Astrocyte of the cerebellum (primary cell): ENCODE data around the gene NUDCD3.

Experiments used
- DNase-seq: peaks from one replicate; pipeline ENCODE4 v3.0.0-alpha.2; 2011; ENCODE audit warnings: low read depth
- H3K4me3 ChIP-seq: 2 replicates; pipeline ENCODE4 v1.5.1; 2011; ENCODE audit warnings: mild to moderate bottlenecking, low read depth, low read length, moderate library complexity
- in situ Hi-C: cut with HindIII; loops from 2 replicates; pipeline ENCODE4 v1.10.0; 2017; ENCODE audit warnings: low sequenced_read_pairs
- TF ChIP-seq, protein P1 (sequence below): IDR thresholded peaks from 2 replicates; pipeline ENCODE4 v1.5.1; 2012; ENCODE audit warnings: low read length, low read depth, moderate library complexity, mild to moderate bottlenecking; ENCODE audit errors: missing control alignments

NUDCD3 gene

DNA sequence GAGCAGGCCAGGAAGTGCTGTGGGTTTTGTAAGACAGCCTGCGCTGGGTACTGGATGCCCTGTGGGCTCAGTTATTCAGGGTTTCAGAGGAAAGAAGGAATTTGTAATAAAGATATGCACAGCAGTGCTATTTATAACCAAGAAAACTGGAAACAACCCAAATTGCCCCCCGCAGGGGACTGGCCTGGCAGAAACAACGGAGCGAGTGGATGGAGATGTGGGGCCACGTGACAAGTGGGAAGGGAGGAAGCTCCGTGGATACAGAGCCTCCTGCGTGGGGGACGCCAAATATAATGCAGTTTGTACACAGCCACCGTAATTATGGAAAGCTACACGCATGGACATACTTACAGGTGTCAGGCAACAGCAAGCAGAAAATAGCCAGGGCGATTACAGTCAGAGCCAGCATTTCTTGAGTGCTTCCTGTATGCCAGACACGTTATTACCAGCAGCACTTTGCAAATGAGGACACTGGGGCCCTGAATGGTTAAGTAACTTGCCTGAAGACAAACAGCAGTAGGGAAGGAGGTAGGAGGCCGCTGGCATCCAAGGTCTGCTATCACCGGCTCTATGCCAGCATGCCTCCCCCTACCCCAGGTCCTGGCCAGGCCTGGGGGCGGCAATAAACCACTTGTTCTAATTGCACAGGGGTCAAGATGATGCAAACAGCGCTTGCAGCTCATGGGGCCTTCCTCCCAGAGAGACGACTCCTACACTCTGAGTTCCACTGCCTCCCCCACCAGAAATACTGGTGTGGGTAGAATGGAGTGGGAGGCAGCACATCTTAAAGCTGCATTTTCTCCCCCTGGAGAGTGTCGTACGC, 156.3 kb downstream of the NUDCD3 start:
- TF ChIP-seq, protein P1, sequence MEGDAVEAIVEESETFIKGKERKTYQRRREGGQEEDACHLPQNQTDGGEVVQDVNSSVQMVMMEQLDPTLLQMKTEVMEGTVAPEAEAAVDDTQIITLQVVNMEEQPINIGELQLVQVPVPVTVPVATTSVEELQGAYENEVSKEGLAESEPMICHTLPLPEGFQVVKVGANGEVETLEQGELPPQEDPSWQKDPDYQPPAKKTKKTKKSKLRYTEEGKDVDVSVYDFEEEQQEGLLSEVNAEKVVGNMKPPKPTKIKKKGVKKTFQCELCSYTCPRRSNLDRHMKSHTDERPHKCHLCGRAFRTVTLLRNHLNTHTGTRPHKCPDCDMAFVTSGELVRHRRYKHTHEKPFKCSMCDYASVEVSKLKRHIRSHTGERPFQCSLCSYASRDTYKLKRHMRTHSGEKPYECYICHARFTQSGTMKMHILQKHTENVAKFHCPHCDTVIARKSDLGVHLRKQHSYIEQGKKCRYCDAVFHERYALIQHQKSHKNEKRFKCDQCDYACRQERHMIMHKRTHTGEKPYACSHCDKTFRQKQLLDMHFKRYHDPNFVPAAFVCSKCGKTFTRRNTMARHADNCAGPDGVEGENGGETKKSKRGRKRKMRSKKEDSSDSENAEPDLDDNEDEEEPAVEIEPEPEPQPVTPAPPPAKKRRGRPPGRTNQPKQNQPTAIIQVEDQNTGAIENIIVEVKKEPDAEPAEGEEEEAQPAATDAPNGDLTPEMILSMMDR: no peak
- DNase-seq: peak; percentile 26
- in situ Hi-C loops: no loop called here
- H3K4me3 ChIP-seq: no peak overlapping the region

DNA sequence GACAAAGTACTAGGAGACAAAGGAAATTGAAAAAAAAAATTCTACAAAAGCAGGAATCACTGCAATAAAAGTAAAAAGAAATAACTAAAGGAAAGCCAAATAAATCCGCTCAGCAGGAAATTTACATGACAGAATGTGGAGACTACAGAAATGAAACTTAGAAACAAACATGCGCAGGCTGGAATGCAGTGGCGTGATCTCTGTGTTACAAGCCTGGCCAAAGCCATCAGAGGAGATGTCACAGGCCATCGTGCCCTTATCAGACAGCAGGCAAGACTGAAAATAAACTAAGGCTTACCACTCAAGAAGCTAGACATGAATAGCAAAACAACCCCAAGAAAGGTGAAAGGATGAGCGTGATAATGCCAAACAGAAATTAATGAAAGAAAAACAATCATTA, 158.8 kb downstream of the NUDCD3 start:
- DNase-seq: no peak
- H3K4me3 ChIP-seq: no peak overlapping the region
- in situ Hi-C loops: no loop called here
- TF ChIP-seq, protein P1: no peak

DNA sequence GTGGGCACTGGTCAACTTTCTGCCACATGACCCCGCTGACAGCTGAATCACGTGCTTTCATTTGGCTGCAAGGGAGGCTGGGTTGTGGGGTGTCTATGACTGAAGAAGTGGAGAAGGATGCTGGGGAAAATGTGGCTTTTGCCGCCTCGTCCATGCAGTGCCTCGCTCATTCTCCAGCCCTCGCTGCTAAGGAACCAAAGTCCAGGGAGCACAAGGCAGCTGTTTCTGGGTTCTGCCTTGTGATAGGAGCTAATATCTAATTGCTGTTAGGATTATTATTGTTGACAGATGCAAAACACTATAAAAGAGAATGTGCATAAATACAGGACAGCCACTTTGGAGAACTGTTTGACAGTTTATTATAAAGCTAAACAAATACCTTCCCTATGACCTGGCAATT, 160.1 kb downstream of the NUDCD3 start:
- TF ChIP-seq, protein P1: no peak
- no peak for DNase-seq
- in situ Hi-C loops: no loop called here
- H3K4me3 ChIP-seq: no peak overlapping the region

DNA sequence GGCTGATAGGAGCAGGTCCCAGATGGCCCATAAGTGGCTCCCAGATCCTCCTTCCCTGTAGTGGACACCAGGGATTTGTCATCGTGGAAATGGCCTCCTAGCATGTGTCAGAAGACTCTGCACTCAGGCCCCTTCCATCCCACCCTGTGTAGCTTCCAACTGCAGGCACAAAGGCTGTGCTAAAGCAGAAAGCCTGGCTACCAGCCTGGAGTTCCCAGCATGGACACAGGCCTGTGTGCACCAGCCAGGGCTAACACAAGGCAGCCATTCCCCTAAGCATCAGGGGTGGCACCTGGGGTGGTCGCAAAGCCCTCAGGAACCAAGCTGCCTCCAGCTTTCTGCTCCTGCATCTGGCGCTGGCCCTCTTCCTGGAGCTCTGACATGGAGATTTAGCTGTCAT, 160.6 kb downstream of the NUDCD3 start:
- in situ Hi-C loops: no loop called here
- TF ChIP-seq, protein P1: no peak
- no peak for DNase-seq
- H3K4me3 ChIP-seq: no peak overlapping the region
